Mucosa of stomach (tissue), 1 donor: ENCODE measurements around the gene COLEC11.
"Not testable (repeated sequence)": the region's sequence is repeated elsewhere in the genome, so short reads cannot be mapped to it uniquely, and the experiment has no call there.

Source experiments
- H3K27me3 ChIP-seq: one replicate; pipeline ENCODE4 v1.7.0; 2013; ENCODE audit warnings: mild to moderate bottlenecking, low read length; ENCODE audit not compliant: control insufficient read depth, insufficient read depth
- H3K36me3 ChIP-seq: one replicate; pipeline ENCODE4 v1.7.0; 2013; ENCODE audit warnings: low read length; ENCODE audit not compliant: control insufficient read depth, insufficient read depth
- H3K4me1 ChIP-seq: one replicate; pipeline ENCODE4 v1.7.0; 2013; ENCODE audit warnings: mild to moderate bottlenecking, low read length; ENCODE audit not compliant: control insufficient read depth, insufficient read depth
- H3K4me3 ChIP-seq: one replicate; pipeline ENCODE4 v1.7.0; 2013; ENCODE audit warnings: low read length
- H3K9ac ChIP-seq: one replicate; pipeline ENCODE4 v1.7.0; 2013; ENCODE audit warnings: mild to moderate bottlenecking, low read length, moderate library complexity
- H3K9me3 ChIP-seq: one replicate; pipeline ENCODE4 v1.7.0; 2013; ENCODE audit warnings: mild to moderate bottlenecking, low read length, moderate library complexity; ENCODE audit not compliant: control insufficient read depth
- donor health status: Pancreatic carcinoma.

COLEC11 gene

DNA sequence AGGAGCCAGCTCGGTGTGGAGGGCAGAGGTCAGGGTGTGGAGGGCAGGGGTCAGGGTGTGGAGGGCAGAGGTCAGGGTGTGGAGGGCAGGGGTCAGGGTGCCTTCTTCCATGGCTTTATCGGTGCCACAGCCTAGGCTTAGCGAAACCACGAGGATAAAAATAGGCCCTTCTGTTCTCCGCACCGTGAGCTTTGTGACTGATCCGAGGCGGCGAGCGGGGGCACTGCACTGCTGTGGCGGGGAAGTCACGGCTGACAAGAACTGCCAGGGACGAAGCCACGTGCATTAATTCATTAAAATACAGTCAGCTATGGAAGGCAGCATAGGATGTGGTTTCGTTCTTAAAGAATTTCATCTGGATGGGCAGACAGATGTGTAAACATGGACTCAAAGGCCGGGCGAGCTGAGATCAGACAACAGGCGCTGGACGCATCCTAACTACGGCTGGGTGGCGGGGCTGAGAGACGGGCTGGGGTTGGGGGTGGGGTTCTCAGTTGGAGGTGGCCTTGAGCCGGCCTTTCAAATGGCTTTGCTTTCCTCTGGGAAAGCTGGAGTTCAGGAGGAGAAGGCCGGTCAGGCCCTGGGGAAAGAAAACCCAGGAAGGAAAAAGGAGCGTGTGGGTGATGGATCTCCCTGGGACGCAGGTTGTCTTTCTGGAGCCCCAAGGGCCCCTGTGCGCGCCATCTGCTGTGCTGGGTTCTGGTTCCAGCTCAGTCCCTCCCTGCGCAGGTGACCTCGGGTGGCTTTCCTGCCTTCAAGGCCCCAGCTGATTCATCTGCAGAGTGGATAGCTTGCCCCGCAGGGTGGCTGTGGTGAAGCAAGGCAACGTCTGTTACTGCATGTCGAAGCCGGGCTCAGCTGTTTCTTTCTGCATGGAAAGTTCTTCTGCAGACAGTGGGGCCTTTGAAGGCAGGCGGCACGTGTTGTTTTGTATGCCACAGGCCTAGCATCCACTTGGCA is 62.1 kb downstream of the COLEC11 start:
- no peak overlapping the region for H3K4me3 ChIP-seq
- no peaks in the 10 kb centered on the region for H3K27me3 ChIP-seq
- H3K4me1 ChIP-seq, result peaks cover 2% of the 10 kb centered on the region
- H3K36me3 ChIP-seq, result no peaks in the 10 kb centered on the region
- H3K9me3 ChIP-seq, result no peaks in the 10 kb centered on the region
- H3K9ac ChIP-seq, result no peak overlapping the region

DNA sequence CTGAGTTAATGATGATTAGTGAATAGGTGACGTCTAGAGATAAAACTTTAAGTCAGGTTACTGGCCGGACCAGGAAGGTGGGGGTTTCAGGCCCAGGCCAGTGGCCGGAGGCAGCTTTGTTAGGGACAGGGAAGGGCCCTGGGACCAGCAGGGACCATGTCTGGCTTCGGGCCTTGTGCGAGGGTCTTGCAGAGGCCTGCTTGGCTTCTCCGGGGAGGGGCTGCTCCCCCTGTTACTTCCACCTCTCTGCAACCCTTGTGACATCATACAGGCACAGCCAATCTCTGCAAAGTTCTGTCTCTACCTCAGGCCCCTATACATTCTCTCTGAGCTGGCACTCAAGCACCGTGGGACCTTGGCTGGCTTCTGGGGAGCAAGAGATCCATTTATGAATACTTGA is 63.0 kb downstream of the COLEC11 start, which contains the start of gene ALLC:
Gene ALLC (plus strand): TSS at position 320 of the 400 bp plus-strand sequence. CDS start 12,958 bp downstream, outside the sequence.
- Histone ChIP-seq H3K4me3 (no peak within 1 kb of the TSS), H3K9me3 (no peaks in the 10 kb centered on the region), H3K36me3 (no peaks in the 10 kb centered on the region), H3K4me1 (no peaks in the 10 kb centered on the region), H3K9ac (no peak within 1 kb of the TSS), H3K27me3 (no peaks in the 10 kb centered on the region)

DNA sequence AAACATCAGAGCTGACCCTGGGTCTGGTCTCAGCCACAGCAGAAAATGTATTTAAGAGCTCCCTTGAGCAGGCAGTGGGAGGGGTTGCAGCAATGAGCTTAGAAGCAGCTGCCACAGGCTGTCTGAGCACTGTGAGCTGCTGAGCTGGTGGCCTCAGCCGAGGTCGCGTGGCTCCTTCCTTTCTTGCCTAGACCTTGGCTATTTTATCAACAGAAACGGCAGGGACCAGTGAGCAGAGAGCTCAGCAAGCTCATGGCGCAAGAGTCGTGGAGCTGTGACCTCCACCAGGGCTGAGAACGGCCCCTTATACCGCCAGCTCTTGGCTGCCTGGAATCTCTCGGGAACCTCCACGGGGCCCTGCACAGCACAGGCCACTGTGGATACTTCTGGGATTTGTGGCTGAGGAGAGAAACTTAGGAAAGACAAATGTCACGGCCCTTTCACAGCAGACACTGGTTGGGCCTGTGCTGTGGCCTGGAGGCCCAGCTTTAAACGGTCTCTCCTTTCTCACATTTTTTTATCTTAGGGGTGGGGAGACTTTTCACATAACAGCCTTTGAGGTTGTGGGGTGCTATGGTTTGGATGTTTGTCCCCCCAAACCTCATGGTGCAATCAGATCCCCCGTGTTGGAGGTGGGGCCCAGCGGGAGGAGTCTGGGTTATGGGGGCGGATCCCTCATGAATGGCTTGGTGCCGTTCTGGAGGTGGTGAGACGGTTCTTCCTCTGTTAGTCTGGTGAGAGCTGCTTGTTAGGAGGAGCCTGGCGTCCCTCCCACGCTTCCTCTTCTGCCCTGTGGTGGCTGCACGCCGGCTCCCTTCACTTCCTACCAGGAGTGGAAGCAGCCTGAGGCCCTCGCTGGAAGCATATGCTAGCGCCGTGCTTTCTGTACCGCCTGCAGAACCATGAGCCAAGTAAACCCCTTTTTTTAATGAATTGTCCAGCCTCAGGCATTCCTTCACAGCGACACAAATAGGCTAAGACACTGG is 64.8 kb downstream of the COLEC11 start:
- H3K9me3 ChIP-seq, result no peaks in the 10 kb centered on the region
- no peaks in the 10 kb centered on the region for H3K36me3 ChIP-seq
- H3K4me1 ChIP-seq, result no peaks in the 10 kb centered on the region
- H3K9ac ChIP-seq, result no peak overlapping the region
- no peaks in the 10 kb centered on the region for H3K27me3 ChIP-seq
- H3K4me3 ChIP-seq, result no peak overlapping the region

DNA sequence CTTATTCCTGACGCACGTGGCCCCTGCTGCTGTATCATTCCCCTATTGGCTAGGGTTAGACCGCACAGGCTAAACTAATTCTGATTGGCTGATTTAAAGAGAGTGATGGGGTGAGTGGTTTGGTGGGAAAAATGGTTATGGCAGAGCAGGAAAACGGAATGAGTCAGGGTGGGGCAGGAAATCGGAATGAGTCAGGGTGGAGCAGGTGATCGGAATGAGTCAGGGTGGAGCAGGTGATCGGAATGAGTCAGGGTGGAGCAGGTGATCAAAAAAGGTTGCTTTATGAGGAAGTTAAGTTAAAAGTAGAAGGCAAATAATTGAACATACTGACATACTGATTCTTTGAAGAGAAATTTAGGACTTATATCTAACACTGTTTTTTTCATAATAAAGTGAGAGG is 65.7 kb downstream of the COLEC11 start:
- not testable (repeated sequence) for H3K36me3 ChIP-seq, H3K4me3 ChIP-seq, H3K9ac ChIP-seq, H3K27me3 ChIP-seq, H3K9me3 ChIP-seq, H3K4me1 ChIP-seq

DNA sequence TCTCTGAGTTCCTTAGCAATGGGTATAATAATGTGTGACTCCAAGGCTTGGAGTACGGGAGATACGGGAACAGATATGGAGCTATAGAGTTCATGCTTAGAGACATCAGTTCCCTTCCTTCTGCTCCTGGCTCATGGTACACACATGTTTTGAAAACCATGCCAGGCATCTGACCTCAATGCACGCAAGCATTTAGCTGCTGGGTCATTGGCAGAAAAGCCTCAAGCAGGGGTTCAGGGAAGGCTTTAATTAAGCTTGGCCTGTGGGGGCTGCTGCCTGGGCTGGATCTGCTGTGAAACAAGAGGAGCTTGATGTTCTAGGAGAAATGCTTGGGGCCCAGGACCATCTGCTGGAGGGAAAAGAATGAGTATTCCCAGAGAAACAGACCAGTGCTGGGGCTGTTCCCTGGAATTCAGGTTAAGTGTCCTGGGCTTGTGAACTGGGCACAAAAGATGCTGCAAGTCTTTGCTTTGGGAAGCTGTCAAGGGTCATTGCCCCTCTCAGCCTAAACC is 66.3 kb downstream of the COLEC11 start:
- Histone ChIP-seq H3K9ac (no peak overlapping the region), H3K9me3 (no peaks in the 10 kb centered on the region), H3K4me1 (no peaks in the 10 kb centered on the region), H3K27me3 (peaks cover 3% of the 10 kb centered on the region), H3K4me3 (no peak overlapping the region), H3K36me3 (no peaks in the 10 kb centered on the region)

DNA sequence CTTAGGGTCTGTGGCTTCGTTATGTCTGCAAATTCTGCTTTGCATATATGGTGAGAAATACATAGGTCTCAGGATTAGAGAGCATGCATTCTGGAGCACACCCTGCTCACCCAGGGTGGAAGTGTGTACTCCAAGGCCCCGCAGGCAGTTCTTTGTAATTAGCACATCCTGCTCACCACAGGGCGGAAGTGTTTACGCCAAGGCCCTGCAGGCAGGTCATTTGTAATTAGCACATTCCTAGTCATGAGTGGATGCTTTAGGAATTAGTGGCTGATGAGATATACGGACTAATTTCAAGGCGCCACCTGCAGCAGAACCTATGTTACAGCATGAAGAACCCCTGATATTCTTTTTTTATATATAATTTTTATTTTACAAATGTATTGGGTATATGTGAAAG is 67.3 kb downstream of the COLEC11 start:
- Histone ChIP-seq H3K9me3 (no peaks in the 10 kb centered on the region), H3K27me3 (peaks cover 4% of the 10 kb centered on the region), H3K4me3 (no peak overlapping the region), H3K4me1 (no peaks in the 10 kb centered on the region), H3K36me3 (no peaks in the 10 kb centered on the region), H3K9ac (no peak overlapping the region)

DNA sequence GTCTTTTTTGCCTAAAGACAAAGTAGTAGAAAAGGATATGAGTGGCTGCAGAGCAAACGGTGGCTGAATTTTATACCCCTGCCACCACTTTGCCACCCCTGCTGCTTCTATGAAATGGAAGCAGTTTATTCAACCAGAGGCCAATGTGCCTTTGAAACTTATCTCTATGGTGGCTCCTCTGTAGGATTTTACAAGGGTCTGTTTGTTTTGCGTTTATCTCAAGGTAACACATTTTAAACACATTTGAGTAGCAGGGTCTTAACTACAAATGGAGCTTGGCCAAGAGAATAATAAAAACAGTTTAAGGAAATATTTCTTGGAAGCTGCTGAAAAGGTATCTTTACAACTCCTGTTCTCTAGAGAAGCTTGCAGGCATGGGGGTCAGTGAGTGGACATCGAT is 69.2 kb downstream of the COLEC11 start:
- Histone ChIP-seq H3K9ac (no peak overlapping the region), H3K4me3 (no peak overlapping the region), H3K9me3 (no peaks in the 10 kb centered on the region), H3K27me3 (peaks cover 4% of the 10 kb centered on the region), H3K36me3 (no peaks in the 10 kb centered on the region), H3K4me1 (no peaks in the 10 kb centered on the region)

DNA sequence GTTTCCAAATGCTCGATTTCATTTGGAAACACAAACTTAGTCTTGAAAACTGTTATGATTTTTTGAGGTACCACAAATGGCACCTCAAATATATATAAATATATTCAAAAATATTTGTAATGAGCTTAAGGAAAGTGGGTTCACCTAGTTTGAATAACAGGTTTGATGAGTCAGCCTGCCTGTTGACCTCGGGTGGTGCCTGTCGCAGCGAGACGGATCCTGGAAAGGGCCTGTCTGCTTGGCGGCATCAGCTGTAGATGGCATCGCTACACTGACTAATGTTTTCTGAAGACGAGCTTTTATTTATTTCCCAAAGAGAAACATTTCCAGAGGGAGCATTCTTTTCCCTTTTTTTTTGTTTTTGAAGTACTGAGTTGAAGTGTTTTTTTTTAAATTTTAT is 70.0 kb downstream of the COLEC11 start:
- Histone ChIP-seq H3K4me3 (no peak overlapping the region), H3K4me1 (no peaks in the 10 kb centered on the region), H3K36me3 (no peaks in the 10 kb centered on the region), H3K9ac (no peak overlapping the region), H3K27me3 (peaks cover 4% of the 10 kb centered on the region), H3K9me3 (no peaks in the 10 kb centered on the region)

DNA sequence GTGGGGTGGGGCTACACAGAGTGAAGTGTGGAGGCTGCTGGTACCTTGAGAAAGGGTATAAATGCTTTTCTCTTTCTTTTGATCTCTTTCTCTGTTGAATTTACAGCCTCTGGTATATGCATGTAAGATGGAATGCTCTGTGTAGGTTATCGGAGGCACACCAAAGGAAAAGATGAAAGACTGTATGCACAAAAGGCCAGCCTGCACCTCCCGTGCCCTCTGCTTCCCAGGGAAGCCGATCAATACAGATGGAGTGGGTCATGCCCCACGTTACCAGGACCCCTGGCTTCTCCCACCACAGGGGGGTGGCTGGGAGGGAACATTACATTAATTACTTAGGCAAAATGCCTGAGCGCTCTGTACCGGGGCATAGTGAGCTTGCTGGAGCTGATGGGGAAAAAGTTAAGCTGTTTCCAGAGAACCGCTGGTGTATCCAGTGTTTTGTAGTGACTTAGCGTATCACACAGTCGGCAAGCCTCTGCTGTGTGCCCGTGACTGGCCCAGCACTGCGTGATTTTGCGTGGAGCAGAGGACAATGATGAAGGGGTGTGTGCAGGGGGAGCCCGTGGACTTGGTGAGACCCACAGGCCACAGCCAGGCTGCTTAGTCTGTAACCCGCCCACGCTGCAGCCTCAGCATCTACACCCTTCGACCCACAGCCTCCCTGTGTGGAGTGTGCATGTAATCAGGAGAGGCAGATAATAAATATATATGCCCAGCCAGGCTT is 71.1 kb downstream of the COLEC11 start:
- Histone ChIP-seq H3K36me3 (no peaks in the 10 kb centered on the region), H3K4me1 (no peaks in the 10 kb centered on the region), H3K4me3 (no peak overlapping the region), H3K27me3 (peaks cover 4% of the 10 kb centered on the region), H3K9ac (no peak overlapping the region), H3K9me3 (no peaks in the 10 kb centered on the region)

DNA sequence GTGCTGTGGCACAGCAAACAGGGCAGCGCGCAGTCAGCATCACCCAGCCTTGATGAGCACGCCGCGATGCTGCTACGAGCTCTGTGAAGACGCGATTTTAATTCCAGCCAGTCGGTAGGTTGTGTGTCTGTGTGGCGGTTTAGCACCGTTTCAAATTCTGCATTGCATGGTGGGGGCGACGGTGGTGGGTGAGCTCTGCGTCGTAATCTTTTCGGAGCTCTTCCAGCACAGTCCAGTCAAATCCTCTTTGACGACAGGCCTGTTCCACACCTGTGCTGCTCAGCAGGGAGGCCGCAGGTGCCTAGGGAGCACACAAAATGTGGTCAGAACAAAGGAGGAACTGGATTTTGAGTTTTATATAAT is 71.7 kb downstream of the COLEC11 start:
- Histone ChIP-seq H3K27me3 (peaks cover 4% of the 10 kb centered on the region), H3K4me3 (no peak overlapping the region), H3K36me3 (no peaks in the 10 kb centered on the region), H3K9me3 (no peaks in the 10 kb centered on the region), H3K9ac (no peak overlapping the region), H3K4me1 (no peaks in the 10 kb centered on the region)

DNA sequence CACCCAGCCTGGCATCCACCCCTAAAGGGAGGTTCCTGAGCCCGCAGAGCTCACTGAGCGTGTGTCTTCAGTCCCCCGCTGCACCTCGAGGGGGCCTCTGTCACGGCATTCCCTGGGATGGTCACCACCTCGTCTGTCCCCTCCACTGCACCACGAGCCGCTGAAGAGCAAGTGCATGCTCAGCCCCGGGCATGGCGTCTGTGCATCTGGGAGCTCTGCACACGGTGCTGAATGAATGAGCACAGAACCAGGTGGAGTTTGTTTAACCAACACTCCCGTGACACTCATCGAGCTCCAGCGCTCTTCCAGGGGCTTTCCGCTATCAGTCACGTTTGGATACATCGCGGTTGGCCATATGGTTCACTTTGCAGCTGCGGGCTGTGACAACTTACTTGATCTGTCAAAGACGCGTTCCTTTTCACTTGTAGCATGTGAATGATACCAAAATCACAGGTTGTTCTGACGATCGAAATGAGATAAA is 72.3 kb downstream of the COLEC11 start:
- Histone ChIP-seq H3K9ac (no peak overlapping the region), H3K36me3 (no peaks in the 10 kb centered on the region), H3K4me1 (no peaks in the 10 kb centered on the region), H3K9me3 (no peaks in the 10 kb centered on the region), H3K27me3 (peaks cover 4% of the 10 kb centered on the region), H3K4me3 (no peak overlapping the region)
